HG03060 (cell line): ENCODE results near the gene SC5D.

ENCODE experiments used
- ATAC-seq: cut with Tn5 transposase; IDR thresholded peaks from one replicate; pipeline ENCODE4 v1.9.1; 2021; ENCODE audit warnings: low read depth, moderate number of reproducible peaks; ENCODE audit not compliant: unreplicated experiment

The SC5D gene

GRCh38 chr11:121291896-121292494 lies 576 bp upstream of the SC5D start:
- ATAC-seq = peak; percentile 1

DNA sequence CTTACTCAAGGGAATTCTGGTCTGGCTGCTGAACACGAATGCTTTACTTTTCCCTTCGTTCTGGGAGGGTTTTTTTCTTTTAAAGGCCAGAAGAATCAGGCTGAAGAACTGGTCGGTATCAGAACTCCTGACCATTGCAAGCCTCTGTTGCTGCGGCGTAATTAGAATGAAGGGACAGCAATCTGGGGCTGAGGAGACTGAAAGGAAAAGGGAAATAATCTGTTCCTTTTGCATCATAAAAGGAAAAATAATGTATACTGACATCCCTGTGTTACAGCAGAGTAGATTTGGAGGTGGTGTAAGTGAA lies 670 bp downstream of the SC5D start:
- no peak for ATAC-seq

DNA sequence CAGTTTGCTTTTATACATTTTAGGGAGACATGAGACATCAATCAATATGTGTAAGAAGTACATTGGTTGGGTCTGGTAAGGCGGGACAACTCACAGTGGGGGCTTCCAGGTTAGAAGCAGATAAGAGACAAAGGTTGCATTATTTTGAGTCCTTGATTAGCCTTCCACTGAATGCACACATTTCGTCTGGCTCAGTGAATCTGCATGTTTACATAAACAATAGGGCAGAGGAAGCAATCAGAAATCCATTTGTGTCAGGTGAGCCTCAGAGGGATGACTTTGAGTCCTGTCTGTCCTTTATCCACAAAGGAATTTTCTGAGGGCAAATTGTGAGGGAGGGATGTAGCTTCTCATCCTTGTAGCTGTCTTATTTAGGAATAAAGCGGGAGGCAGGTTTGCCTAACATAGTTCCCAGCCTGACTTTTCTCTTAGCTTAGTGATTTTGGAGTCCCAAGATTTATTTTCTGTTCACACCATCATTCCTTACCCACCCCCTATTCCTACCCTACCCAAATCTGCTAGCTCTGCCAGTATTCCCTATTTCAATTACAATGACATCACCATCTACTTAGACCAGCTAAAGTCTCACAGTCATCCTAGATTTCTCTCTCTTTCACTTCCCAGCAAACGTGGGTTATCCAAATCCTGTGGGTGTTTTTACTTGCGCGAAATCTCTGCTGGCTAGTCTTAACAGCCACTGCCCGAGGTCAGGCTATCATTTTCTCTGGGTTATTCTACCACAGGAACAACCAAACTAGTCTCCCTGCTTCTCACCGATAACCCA lies 2.9 kb downstream of the SC5D start:
- ATAC-seq = no peak

GRCh38 chr11:121297872-121298271 lies 5.3 kb downstream of the SC5D start:
- no peak for ATAC-seq

- ATAC-seq = no peak
These were observed 6.2 kb downstream of the SC5D start for GRCh38 chr11:121298774-121299173.

DNA sequence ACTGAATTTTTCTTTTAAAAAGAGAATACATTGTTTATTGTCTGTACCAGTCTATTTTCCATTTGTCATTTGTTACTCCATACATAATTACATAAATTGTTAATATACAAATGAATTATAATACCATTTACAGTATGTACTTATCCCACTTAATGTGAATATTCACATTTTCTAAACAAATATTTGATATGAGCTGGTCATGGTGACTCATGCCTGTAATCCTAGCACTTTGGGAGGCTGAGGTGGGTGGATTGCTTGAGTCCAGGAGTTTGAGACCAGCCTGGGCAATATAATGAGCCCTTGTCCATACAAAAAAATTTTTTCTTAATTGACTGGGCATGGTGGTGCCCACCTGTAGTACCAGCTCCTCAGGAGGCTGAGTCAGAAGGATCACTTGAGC lies 6.8 kb downstream of the SC5D start:
- ATAC-seq = no peak

DNA sequence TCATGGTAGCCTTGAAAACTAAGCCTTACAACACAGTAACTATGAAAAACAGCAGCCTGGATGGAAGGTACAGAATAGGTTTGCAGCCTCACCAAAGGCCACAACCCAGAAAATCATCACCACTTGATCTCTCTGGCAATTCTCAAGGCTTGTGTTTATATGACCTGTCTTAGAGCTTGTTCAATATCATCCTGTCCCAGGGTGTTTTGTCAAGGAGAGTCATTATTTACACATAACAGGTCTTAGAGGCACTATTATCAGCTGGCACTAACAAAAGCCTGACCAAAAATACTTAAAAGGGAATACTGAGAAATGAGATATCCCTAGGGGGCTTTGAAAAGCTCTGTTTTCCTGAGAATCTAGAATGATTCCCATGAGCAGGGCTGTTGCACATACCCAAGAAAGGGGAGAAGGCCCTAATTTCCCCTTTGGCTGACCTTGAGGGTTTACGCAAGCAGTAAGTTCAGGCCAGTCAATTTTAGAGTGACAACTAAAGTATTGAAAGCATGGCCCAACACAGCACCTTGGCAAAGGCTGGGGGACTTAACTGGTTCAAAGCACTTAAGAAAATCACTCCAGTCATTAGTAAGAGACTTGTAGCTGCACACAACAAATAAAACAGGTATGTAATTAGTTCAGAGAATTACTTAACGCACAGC lies 7.9 kb downstream of the SC5D start:
- no peak for ATAC-seq

DNA sequence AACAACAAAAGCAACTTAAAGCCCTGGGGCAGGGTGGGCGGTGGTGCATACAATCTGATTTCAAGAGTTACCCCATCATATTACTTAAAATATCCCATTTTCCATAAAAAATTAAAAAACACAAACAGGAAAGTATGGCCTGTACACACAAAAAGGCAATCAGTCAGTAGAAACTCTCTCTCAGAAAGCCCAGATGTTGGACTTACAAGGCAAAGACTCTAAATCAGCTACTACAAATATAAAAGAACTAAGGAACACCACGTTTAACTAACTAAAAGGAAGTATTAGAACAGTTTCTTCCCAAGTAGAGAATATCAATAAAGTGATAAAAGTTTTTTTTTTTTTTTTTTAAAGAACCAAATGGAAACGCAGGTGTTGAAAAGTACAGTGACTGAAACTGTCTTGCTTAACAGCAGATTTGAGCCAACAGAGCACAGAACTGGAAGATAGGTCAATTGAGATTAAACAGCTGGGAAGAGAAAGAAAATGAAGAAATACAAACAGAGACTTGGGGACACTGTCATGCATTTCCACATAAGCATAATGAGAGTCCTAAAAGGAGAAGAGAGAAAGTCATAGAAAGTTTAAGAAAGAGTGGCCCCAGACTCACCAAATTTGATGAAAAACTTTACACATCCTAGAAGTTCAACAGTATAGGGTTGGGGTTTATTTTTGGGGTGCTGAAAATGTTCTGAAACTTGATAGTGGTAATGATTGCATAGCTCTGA lies 8.6 kb downstream of the SC5D start:
- ATAC-seq = no peak

GRCh38 chr11:121304759-121305158 lies 12.2 kb downstream of the SC5D start:
- ATAC-seq = no peak

GRCh38 chr11:121308816-121309215 lies 16.2 kb downstream of the SC5D start:
- no peak for ATAC-seq

DNA sequence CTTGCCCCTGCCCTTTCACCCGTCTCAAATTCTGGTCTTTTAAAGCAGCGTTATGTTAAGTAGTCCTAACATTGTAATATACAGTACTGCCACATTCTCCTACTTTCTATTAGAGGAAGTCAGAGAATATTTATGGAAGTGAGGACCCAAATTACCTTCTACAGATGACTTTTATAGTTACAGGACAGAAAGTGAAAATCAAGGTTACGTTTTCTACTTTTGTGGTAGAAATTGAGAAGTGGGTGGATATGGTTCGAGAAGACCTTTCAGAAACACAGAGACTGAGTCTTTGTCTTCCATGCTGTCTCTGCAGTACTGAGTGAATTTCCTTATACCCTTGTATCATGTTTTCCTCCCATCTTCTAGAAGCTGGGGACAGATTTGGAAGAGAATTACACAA lies 17.1 kb downstream of the SC5D start:
- ATAC-seq = peak; percentile 72

DNA sequence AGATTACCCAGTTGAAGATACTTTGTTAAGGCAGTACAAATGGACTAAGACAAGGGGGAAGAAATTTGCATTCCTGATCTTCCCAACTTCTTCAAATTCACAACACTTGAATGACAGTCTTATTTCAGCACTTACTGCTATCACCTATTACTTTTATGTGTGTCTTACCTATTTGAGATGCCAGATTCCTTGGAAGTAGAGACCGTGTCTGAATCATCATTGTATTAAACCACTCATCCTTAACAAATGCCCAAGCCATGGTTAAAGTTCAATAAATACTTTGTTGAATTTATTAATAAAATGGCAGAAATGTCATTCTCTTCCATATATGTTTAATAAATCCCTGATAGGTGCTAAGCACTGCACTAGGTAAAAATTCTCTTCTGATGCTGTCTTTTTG lies 18.3 kb downstream of the SC5D start:
- no peak for ATAC-seq

DNA sequence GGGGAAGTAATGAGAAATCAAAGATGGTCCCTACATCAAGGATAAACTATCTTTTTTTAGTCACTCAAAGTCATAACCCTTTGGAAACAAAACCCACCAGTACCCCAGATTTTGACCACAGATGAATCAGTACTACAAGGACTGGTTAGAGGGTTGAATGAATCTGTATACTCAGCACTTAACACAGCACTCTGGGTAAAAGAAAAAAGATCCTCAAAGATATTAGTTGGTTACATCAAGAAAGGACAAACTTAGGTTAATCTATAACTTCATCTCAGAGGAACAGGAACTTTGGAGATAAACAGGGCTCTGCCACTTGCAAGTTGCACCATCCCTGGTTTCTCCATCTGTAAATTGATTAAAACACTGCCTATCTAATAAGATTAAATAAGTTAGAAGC lies 18.8 kb downstream of the SC5D start:
- no peak for ATAC-seq

DNA sequence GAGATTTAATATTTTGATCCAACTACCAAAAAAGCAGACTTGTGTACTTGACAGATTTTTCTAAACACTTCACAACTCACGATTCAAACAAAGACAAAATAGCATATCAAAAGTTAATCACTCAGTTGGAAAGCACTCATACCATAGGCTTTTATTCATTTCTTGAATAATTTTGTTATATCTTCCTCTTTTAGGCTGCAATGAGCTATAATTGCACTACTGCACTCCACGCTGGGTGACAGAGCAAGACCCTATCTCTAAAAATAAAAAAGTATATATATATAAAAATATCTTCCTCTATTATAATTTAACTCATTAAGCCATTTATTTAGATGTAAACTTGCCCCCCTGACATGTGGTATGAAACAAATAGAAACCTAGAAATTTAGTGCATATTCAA lies 19.9 kb downstream of the SC5D start:
- ATAC-seq = no peak

GRCh38 chr11:121318848-121319834 lies 26.6 kb downstream of the SC5D start:
- ATAC-seq = no peak

GRCh38 chr11:121321614-121322243 lies 29.2 kb downstream of the SC5D start:
- no peak for ATAC-seq

DNA sequence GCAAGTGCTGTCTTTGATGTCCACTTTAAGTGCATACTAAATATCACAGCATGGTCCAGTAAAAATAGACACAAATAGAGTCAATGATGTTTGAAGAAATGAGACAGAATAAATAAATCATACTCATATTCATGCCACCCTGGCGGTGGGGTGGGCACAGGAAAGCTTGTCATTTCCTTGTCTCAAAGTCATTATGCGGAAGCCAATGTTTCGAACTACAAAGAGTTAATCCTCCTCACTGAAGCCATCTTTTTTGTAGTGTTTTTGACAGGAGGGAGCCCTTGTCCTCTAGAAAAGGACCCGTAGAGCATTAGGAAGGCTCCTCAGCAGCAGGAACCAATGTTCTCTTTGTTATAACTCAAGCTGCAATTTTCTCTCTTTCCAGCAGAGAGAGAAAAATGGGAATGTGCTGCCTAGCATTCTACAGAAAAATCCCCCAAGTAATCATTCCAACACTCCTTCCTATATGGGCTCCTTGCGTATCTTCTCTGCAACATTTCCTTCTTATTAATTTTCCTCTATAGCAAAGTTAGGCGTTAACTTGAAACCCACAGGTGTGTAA lies 30.6 kb downstream of the SC5D start:
- no peak for ATAC-seq

GRCh38 chr11:121326230-121326629 lies 33.7 kb downstream of the SC5D start:
- no peak for ATAC-seq

- ATAC-seq = no peak
These were observed 35.0 kb downstream of the SC5D start for GRCh38 chr11:121327553-121327952.
